T1000 (cell line): ENCODE data around the gene CADM1.

Experiments
- DNase-seq: peaks from one replicate; lab custom pipeline; 2025; ENCODE audit warnings: mixed read lengths; lab: John Stamatoyannopoulos, UW

The CADM1 gene

DNA sequence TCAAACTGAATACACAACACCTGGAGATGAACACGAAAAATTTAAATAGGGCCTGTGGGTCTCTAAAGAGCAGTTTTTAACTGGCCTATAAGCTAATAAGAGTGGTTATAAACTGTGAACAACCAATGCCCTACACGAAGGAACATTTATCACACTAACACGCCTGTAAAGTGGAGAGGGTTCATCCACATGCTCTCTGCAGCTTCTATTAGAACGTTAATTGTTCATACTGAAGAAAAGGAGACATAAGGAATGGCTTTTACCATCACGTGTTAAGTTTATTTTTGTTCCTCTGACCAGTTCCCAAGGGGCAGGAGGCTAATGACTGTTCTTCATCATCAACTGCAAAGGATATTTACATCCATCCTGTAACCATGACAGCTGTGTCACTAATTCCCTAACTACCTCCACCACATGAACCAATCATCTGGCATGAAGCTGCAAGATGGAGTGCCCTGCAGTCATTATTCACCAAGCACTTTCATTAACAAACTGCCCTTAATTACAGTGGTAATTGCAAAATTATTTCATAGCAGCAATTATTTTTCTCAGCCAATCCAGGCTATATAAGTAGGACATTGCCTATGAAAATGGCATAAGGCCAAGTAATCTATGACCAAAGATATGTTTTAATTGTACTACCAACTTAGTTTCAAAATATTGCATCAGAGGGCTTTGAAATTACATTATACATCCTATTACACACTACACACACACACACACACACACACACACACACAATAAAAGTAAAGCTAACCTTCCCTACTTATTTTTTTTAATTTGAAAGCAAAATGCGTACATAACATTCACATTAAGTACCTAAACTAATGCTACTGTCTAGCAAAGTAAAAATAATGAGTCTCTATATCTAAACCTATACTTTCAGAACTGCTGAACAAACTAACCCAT, 186.7 kb downstream of the CADM1 start:
- no peak for DNase-seq

DNA sequence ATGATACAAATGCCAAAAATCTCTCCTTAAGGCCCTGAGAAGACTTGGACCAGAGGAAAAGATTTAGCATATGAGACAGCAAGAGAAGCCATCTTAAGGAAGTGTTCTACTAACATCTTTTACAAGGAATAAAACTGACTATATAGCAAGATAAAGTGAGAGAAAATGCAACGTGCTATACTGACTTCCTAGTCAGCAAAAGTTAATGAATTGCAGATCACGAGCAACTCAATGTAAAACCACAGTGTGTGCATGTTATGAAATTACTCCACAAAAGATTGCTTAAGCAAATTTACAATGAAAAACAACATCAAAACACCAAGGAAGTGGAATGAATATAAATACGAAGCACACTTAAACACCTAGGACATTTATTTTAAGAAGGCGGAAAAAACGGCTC, 187.5 kb downstream of the CADM1 start:
- no peak for DNase-seq

DNA sequence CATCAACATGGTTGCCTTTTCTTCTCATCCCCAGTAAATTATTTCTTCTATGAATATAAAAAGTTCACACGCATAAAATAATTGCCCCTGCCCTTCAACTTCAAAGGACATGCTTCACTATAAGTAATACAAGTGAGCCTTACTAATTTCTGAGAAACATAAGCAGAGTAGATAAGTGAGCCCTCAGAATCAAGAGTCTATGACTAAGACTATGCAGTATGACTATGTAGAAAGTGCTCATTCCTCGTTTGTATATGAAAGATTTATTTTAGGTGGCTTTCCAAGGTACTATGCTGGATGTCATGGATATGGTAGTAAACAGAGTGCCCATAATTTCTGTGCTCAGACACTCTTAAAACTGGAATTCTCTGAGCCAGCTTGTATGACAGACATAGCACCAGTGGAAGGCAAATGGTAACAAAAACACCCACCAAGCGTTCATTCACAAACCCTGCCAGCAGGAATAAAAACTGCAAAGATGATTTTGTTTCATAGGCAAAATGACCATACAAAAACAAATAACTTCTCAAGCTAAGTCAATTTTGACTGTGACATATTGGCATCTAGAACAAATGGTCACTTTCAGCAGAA, 189.8 kb downstream of the CADM1 start:
- no peak for DNase-seq

DNA sequence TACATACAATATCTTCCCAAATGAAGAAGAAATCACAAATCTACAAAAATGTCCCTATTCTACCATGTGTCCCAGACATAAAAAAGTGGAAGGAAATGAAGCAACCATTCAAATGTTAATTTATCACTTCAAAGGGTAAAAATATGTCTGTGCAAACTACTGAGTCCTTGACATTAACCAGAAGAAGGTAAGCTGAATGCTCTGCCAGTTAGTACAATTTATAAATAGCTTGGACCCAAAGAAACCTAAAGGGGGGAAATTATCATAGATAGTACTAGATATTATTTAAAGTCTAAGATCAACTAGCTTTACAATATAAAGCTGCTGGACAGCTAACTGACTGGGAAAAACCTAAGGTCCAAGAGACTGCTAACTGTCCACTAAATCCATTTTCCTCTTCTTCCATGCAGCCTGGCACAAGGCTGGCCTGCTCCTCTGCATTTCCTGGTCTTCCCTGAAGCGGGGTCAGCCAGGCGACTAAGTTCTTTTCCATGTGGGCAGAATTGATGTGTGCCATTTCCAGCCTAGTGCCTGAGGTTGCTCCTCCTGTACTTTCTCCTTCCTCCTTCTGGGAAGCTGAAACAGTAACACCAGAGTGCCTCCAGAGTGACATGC, 190.9 kb downstream of the CADM1 start:
- DNase-seq, result no peak

DNA sequence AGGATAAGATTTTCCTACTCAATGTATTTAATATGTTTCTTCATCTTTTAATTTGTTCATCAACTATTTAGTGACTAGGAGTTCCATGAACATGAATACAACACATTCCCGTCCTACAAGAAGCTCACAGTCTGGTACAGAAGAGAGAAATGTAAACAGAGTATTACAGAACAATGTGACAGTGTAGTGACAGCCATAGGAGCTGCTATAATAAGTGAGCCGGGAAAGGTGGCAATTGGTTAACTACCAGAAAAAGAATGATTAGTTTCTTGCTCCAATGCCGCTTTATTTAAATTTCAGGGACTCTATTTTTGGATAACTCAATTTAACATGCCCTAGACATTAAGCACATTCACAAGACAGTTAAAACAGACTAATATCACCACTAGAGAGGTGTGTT, 192.3 kb downstream of the CADM1 start:
- no peak for DNase-seq

DNA sequence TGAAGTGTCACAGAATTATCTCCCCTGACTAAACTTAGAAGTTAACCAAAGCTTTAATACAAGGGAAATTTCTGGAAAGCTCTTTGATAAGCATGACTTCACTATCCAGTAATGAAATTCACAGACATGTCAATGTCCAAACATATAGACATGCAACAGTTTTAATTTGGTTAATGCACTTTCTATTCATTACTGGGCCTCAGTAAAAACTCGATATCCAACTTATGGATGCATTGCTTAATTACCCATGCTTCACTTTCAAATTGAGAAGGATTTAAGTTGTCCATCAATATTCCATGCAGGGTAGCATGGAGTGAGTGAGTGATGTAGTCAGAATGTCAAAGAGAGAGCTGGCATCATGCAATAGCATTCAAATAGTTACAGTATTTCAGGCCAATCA, 197.5 kb downstream of the CADM1 start:
- DNase-seq, result no peak

DNA sequence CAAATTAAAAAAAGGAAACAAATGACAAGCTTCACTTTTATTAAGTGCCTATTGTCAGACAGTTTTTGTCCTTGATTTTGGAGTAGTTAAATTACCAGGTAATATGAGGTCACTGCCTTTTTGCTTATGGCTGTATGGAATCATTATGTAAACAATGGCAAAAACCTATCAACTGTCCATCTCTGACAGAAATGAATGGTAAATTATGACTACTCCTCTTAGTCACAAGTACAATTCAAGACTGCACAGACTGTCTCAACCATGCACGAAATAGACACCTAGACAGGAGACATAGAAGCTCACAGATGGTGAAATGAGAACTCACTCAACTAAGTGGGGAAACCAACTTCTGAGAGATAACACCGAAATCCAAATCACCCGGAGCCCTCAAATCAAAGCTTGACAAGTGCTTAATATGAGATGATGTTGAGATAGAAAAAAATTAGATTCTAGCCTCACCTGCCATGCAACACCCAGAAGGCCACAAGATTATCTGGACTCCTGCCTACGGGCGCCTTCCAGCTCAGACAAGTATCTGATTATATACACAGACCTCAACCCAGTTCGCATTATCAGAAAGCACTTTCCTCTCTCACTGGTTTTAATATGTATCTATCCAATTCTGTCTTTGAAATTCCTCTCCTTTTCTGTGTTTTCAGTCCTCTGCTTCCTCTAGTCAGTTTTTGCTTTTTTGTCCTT, 199.3 kb downstream of the CADM1 start:
- no peak for DNase-seq

DNA sequence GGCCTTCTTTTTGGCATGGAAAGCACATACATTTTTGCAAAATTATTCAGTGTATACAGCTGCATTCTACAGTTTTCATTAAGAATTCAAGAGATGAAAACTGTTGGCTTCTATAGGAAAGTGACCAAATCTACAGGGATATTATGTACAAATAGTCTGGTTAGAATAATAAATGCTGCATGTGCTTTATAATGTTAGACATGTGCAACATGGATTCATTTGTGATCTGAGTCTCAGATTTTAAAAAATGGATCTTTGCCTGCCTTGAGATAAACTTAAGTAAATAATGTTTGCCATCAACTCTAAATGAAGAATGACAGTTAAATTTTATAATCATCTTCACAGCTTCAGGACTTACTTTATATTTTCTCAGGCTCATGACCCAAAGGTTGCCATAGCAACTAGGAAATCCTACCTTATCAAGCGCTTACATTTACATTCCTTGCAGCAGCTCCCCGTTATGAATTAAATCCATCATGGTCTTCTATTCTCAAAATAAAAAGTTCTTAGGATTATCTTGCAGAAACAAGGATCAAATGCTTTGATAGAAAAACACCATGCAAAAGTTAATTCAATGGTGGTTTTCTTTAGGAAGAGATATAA, 200.2 kb downstream of the CADM1 start:
- DNase-seq, result no peak

DNA sequence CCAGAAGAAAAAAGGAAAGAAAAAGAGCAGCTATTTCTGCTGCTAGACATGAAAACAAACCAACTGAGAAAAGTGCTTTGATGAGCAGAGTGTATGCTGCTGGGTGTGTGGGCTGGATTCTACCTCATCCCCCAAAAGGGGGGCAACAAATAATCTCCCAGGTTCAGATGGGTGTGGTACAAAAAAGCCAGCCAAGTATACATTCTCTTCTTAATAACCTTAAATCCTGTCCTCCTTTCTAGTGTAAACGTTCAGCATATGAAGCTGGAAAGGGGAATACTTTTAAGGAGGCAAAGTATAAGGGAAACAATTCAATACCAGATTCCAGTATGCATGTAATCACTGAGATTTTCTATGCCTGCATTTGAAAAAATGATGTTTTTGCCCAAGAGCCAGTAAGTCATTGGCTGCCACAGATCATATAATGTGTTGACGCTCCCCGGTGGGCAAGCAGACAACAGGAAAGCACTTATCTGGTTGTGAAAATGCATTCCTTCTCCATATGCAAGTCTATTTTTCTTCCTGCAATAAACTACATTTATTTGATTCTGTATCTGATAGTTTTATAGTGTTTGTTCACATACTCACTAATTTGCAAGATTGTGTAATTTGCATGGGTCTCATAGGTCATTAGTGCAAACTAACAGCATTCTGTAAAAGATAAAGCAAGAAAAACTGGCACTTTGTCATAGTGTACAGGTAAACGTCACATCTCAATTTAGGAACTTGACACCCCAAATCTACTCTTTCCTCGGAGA, 201.1 kb downstream of the CADM1 start:
- no peak for DNase-seq

DNA sequence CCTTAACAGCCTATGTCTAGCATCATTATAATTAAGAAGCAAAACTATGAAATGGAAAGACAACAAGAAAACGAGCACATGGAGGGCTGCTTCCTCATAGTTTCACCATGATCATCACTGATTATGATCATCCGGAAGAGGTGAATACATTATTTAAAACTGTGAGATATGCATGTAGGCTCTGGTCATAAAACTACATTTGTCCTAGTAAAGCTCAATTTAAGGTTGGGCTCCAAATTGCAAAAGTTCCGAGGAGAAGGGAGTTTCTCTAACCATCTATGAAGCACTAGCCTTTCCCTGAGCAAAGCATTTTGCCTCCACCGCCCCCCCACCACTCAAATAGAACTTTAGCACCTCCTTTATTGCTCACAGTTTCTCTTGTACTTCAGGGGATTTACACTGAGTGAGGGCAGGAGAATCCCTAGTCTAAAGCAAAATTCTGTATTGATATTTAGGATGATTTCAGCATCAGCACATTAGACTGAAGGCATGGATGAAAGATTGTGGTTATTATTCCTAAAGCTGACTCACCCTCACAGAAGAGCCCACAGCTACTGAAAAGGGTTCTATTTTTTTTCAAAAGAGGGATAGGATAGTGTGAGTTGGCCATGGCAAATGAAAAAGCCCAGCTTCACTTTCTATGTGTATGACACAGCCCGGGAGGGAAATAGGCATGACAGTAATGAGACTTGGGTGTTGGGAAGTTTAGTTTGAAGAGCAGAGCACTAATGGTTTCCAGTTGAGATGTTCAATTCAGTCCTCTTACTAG, 203.4 kb downstream of the CADM1 start:
- DNase-seq, result no peak

DNA sequence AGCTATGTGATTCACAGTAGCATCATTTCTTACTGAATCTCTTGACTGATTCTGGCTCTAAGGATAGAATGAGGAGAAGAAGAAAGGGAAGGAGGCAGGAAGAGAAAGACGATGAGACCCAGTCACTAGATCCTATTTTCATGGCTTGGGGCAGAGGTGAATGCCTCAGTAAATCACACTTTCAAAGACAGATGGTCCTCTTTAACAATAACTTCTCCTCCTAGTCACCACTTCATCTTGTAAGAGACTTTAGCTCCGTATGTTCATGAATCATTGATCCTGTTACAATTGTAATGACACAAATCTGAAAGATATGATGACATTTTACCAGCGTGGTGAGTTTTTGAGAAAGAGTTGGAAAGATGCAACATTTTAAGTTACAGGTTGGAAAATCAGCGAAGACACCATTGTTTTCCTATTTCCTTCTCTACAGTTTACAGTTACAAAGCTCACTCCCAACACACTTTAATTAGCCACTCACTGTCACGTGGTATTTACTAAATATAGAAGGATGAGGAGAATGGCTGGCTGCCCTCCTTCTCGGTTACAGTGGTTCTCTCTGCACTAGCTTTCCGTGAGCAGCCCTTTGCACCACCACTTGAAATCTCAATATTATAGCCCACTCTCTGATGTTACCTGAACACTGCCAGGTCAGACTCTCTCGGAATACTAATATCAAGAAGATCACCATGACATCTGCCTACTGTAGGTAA, 205.8 kb downstream of the CADM1 start:
- no peak for DNase-seq

DNA sequence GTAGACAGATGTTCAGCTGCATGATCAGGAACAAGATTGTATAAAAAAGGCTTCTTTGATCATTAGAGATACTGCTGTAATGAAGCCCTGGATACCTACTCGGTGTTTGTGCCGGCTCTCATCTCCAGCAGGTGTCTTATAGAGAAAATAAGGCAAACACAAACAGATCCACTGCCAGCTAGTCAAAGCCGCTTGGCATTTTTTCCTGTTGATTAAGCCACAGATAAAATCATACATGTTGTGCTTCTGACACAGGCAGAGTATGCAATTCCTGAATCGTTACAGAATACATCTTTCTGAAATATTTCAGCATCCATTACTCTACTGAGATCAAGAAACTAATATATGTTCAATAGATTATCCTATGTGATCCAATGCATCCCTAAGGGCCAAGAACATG, 206.9 kb downstream of the CADM1 start:
- DNase-seq, result no peak

DNA sequence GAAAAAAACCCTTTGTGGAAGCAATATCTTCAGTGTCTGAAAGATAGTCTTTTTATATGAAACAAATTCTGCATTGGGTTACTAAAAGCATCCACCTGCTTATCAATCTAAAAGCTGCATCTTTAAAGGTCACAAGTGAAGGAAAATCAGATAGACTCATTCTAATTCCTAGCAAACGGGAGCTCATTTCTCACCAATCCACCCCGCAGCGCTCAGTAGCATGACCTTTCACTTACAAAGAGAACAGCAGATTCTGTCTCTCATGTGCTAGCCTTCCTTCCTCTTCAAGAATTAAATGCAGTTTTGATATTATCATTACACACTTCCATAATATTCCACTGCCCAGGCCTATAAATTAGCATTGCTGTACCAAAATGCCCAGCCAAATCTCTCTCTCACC, 212.9 kb downstream of the CADM1 start:
- no peak for DNase-seq

DNA sequence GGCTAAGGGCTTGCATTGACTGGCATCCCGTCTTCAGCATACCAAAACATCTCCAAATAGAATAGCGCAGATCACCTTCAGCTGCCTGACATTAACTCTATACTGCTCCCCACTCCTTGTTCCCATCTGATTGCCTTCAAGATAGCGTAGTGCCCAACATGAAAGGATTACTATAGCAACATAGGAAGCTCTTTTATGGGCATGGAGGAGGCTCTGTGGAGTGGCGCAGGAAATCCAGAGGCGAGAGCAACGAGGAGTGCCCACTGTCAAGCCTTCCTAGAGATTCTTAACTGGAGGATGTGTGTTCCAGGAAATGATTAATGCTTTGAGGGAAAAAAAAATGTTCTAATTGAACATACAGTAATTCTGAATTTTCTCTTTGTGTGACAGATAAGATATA, 213.3 kb downstream of the CADM1 start:
- no peak for DNase-seq

DNA sequence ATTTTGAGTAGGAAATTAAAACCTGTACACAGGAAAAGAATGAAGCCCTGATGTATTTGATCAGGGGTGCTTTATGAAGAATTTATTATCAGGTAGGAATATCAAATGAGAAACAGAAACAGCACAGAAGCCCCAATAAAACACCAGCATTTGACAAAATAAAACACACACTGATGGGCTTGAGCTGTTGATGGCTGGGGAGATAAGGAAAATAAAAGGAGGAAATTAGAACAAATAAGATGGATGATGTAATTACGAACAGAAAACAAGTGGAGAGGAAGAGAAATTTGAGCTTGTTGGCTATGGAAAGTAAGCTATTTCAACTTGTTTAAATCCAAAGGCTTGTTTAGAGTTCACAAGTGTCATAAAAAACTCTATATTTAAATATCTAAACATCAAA, 213.7 kb downstream of the CADM1 start:
- DNase-seq, result no peak

DNA sequence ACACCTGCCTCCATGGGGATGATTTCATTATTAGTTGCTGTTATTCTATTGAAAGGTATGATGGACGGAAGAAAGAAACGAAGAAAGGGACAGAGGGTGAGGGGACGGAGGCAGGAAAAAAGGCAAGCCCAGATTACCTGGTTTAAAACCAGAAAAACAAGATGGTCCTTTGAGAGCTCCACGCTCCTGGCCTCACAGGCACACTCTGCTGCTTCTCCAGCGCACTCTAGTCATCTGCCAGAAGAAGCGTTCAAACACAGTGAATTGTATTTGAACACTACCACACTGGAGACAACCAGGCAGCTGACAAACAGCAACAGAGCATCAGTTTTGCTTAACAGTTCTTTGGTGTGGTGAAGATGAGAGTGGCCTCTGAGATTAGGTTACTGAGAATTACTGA, 216.9 kb downstream of the CADM1 start:
- DNase-seq, result no peak

DNA sequence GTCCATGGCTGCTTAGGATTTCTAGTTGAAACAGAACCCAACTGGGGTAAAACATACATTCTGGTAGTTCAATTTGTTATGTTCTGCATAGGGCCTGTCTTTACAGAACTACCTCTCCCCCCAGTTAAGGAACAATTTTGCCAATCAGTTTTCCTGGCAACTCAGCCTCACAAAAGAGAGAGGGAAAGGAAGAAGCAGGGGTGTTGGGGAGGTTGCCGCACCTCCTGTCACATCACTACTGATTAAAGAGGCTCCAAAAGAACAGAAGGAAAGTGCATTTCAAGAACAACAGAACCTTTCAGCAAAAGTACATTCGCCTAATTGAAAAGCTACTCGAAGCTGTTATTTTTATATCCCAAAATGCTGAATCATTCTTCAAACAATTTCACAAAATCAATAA, 217.6 kb downstream of the CADM1 start:
- DNase-seq, result no peak

DNA sequence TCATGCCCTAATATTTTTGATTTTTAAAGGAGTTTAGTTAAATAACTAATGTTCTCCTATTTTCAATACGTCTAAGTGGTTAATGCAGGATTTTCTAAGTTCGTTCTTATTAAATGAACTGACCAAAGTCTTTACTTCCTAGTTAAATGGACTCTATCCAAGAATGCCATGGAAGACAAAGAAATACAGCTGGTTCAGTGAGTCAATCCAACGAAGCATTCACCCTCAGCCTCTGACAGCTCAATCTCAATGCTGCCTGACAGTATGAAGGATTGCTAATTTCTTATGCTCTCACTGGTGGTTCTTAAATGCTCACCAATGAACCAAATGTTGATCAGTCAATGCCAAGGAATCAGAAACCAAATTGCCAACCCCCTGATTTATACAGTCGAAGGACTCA, 219.4 kb downstream of the CADM1 start:
- DNase-seq, result no peak

DNA sequence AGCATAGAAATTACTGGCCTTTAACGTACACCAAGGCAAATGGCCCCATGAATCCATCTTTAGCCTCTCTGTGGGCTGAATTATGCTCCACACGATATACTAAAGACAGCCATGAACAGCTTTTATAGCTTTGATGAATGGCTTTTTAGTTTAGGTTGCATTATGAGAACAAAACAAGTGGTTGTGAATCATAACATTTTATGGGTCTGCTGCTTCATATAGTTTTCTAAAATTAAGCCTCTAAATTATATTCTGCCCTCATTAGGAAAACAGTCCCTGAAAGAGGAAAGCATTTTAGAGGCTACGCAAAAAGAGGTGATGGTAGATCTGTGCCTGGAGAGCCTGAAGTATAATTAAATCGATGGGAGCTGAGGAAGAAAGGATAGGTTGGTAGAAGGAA, 221.3 kb downstream of the CADM1 start:
- no peak for DNase-seq

DNA sequence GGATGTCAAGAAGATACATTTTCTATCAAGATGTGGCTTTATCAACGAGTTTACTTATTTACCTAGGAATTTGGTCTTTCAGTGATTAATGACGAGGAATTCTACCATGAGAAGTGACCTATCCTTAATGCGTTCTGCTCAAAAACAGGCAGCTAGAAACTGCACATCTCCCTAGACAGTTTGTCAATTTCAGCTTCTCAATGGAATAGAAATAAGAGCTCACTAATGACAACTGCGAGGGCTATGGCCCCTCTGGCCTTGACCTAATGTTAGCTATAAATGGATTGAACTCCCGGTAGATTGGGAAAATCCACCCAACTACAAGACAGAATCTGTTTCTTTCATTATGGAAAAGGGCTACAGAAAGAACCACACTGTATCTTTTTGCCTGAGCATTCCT, 223.4 kb downstream of the CADM1 start:
- DNase-seq, result no peak
